DOHH2 (cell line): Measurements from ENCODE around the gene WDR74.

Experiments
- H3F3A ChIP-seq: fragments of 200-600 bp; sonication (generic), shearing (Covaris generic); 2 replicates; pipeline ENCODE4 v1.6.0; 2016; ENCODE audit warnings: antibody characterized with exemption, mild to moderate bottlenecking; ENCODE audit not compliant: control insufficient read depth, insufficient read depth
- H3K27ac ChIP-seq: fragments of 200-600 bp; sonication (generic); 2 replicates; pipeline ENCODE4 v1.5.1; 2014; ENCODE audit warnings: low read depth, mild to moderate bottlenecking, low read length, moderate library complexity
- H3K27me3 ChIP-seq: fragments of 200-600 bp; sonication (generic); 2 replicates; pipeline ENCODE4 v1.6.1; 2014; ENCODE audit warnings: mild to moderate bottlenecking, low read length, mixed read lengths; ENCODE audit not compliant: control insufficient read depth
- H3K36me3 ChIP-seq: fragments of 200-600 bp; sonication (generic); 2 replicates; pipeline ENCODE4 v1.6.1; 2014; ENCODE audit warnings: mild to moderate bottlenecking, low read length, moderate library complexity, mixed read lengths; ENCODE audit not compliant: control insufficient read depth
- H3K4me1 ChIP-seq: fragments of 200-600 bp; sonication (generic); 2 replicates; pipeline ENCODE4 v1.6.1; 2014; ENCODE audit warnings: mild to moderate bottlenecking, low read length, mixed read lengths; ENCODE audit not compliant: control insufficient read depth
- H3K4me2 ChIP-seq: fragments of 200-600 bp; sonication (generic); 2 replicates; pipeline ENCODE4 v1.6.0; 2014; ENCODE audit warnings: mild to moderate bottlenecking, low read length, moderate library complexity
- H3K4me3 ChIP-seq: fragments of 200-600 bp; sonication (generic); 2 replicates; pipeline ENCODE4 v1.5.1; 2014; ENCODE audit warnings: mild to moderate bottlenecking, low read length, mixed read lengths
- H3K79me2 ChIP-seq: fragments of 200-600 bp; sonication (generic); 2 replicates; pipeline ENCODE4 v1.6.1; 2014; ENCODE audit warnings: mild to moderate bottlenecking, low read length, mixed read lengths; ENCODE audit not compliant: control insufficient read depth
- H3K9me2 ChIP-seq: fragments of 200-600 bp; sonication (generic); replicated peaks from 2 replicates; pipeline ENCODE4 v1.6.1; 2014; ENCODE audit warnings: mild to moderate bottlenecking, low read length, mixed read lengths; ENCODE audit not compliant: control insufficient read depth
- H3K9me3 ChIP-seq: fragments of 200-600 bp; sonication (generic); 2 replicates; pipeline ENCODE4 v1.6.1; 2014; ENCODE audit warnings: antibody characterized with exemption, low read length, mixed read lengths; ENCODE audit not compliant: control insufficient read depth, insufficient read depth
- H4K20me1 ChIP-seq: fragments of 200-600 bp; sonication (generic); 2 replicates; pipeline ENCODE4 v1.6.0; 2014; ENCODE audit warnings: low read depth, mild to moderate bottlenecking, antibody characterized with exemption, low read length, moderate library complexity; ENCODE audit not compliant: control insufficient read depth, insufficient read depth
- EZH2phosphoT487 ChIP-seq: fragments of 200-600 bp; sonication (generic); IDR thresholded peaks from 2 replicates; pipeline ENCODE4 v1.6.1; 2017; ENCODE audit warnings: borderline replicate concordance, mild to moderate bottlenecking, antibody characterized with exemption, low read length, moderate library complexity, mixed read lengths
- TF ChIP-seq, protein P1 (sequence below): fragments of 200-600 bp; sonication (generic); IDR thresholded peaks from one replicate; pipeline ENCODE4 v1.5.1; 2014; ENCODE audit warnings: antibody characterized with exemption, mild to moderate bottlenecking, low read depth, low read length; ENCODE audit not compliant: poor library complexity, severe bottlenecking

The WDR74 gene

DNA sequence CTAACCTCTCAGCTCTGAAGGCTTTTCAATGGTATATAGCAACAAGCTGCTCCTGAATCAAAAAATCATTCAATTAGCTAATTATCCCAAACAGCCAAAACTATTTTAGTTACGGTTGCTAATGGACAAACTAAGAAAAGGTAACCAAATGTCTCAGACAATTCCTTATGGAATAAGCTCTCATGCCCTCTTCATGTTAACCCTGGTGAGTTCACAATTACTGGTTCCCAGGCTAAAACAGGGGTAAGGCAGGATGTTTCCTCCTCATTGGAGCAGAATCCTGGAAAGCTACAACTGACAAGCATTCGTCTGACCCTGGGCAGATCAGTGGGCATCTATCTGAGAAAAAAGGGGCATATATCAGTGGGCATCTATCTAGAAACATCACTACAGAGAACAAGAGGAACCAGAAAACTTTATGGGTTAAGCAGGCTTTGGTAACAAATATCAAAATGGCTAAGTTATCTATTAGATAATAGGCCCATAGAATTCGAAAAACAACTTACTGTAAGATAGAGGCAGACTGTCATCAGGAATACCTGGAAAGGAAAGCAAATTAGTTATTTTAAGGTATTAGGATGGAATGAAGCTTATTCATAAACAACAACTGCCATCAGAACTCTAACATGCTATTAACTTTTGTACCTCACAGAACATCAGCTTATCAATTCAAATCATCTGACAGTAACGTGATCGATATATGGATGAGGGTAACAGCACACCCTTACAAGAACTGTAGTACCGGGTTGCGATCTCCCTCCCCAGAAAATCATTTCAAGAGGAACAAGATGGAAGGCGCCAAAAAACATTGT, 14.8 kb upstream of the WDR74 start:
- Histone ChIP-seq H3K4me2 (peak overlapping the region; percentile 92), H3K4me3 (peak overlapping the region; percentile 94), H4K20me1 (peaks cover 25% of the 10 kb centered on the region), H3K36me3 (peaks cover 69% of the 10 kb centered on the region), H3F3A (peaks cover 60% of the 10 kb centered on the region), H3K4me1 (peaks cover 39% of the 10 kb centered on the region), H3K9me3 (no peaks in the 10 kb centered on the region), H3K9me2 (no peaks in the 10 kb centered on the region), H3K27me3 (no peaks in the 10 kb centered on the region; the same call in 1 of the 2 replicates), H3K27ac (peak overlapping the region; percentile 91), H3K79me2 (peaks cover 62% of the 10 kb centered on the region)
- no peak for TF ChIP-seq EZH2phosphoT487
- TF ChIP-seq, protein P1, sequence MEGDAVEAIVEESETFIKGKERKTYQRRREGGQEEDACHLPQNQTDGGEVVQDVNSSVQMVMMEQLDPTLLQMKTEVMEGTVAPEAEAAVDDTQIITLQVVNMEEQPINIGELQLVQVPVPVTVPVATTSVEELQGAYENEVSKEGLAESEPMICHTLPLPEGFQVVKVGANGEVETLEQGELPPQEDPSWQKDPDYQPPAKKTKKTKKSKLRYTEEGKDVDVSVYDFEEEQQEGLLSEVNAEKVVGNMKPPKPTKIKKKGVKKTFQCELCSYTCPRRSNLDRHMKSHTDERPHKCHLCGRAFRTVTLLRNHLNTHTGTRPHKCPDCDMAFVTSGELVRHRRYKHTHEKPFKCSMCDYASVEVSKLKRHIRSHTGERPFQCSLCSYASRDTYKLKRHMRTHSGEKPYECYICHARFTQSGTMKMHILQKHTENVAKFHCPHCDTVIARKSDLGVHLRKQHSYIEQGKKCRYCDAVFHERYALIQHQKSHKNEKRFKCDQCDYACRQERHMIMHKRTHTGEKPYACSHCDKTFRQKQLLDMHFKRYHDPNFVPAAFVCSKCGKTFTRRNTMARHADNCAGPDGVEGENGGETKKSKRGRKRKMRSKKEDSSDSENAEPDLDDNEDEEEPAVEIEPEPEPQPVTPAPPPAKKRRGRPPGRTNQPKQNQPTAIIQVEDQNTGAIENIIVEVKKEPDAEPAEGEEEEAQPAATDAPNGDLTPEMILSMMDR = no peak

DNA sequence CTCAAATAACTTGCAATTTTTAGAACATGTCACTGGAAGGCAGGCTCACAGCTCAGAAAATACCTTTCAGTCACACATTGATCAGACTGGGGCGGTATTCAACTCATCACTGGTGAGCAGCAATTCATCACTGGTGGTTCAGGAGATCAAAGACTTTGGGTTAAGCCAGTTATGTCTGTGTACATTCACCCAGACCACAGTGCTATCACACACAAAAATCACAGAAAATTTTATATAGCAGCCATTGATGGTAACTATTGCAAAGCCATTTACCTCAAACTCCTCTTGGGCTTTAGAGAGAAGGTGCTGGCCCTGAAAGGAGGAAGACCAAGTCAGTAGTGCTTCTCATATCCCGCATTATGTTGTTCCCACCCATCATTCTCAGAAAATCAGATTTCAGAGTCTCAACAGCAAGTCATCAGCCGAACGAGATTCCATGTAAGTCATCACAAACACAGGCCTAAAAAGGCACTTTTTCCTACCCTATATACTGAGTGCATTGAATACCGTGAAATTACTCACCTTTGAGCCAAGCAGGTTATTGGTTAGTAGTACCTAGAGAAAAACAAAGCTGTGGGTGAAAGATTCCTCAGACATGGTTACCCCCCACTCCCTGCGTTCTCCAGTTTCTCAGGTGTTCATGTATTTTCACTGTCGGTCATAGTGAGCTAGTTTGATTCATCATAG, 14.0 kb upstream of the WDR74 start:
- peaks cover 69% of the 10 kb centered on the region for H3K36me3 ChIP-seq
- H4K20me1 ChIP-seq = peaks cover 25% of the 10 kb centered on the region
- H3K4me2 ChIP-seq = peak overlapping the region; percentile 92
- peaks cover 38% of the 10 kb centered on the region for H3K4me1 ChIP-seq
- TF ChIP-seq, protein P1 = no peak
- TF ChIP-seq EZH2phosphoT487 = no peak
- H3K79me2 ChIP-seq = peaks cover 54% of the 10 kb centered on the region
- H3K27me3 ChIP-seq = no peaks in the 10 kb centered on the region; the same call in 1 of the 2 replicates
- no peaks in the 10 kb centered on the region for H3K9me3 ChIP-seq
- H3K9me2 ChIP-seq = no peaks in the 10 kb centered on the region
- peak overlapping the region; percentile 94 for H3K4me3 ChIP-seq
- peak overlapping the region; percentile 91 for H3K27ac ChIP-seq
- H3F3A ChIP-seq = peaks cover 62% of the 10 kb centered on the region

DNA sequence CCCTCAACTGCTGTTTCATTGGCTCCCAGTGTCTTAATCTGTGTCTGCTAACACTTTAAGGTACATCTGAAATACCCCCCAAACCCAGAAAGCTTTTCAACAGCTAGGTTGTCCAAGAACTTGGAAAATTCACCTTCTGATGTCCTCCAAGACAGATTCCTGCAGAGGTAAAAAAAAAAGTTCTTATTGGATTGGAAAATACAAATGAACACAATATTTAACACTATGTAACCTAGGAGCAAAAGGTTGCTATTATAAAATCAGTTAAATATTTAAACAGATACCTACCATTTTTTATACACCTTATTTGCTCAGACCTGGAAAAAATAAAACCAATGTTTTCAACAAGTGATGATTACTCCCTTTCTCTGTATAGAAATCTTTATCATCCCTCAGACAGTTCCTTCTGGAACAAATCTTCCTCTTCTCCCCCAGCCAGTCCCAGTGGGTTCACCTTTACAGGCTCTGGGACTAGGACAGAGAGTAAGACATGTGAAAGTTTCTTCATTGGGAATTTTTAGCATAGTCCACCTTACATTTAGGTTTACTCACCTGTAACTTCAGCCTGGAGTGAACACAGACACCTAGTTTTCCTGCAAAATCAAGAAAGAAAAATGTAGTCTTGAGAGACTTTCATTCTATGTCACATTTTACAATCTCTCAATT, 13.3 kb upstream of the WDR74 start:
- peaks cover 61% of the 10 kb centered on the region for H3K36me3 ChIP-seq
- peaks cover 25% of the 10 kb centered on the region for H4K20me1 ChIP-seq
- H3K27me3 ChIP-seq = no peaks in the 10 kb centered on the region; the same call in 1 of the 2 replicates
- peak overlapping the region; percentile 94 for H3K4me3 ChIP-seq
- peaks cover 46% of the 10 kb centered on the region for H3K79me2 ChIP-seq
- H3K9me2 ChIP-seq = no peaks in the 10 kb centered on the region
- no peaks in the 10 kb centered on the region for H3K9me3 ChIP-seq
- H3K4me2 ChIP-seq = peak overlapping the region; percentile 92
- peaks cover 33% of the 10 kb centered on the region for H3K4me1 ChIP-seq
- H3K27ac ChIP-seq = peak overlapping the region; percentile 91
- peaks cover 66% of the 10 kb centered on the region for H3F3A ChIP-seq
- TF ChIP-seq EZH2phosphoT487 = no peak
- TF ChIP-seq, protein P1 = no peak
